Hematopoietic multipotent progenitor cell treated with erythropoietin and hydrocortisone succinate and interleukin-3 and kit ligand, for 6 days (in vitro differentiated cells): ENCODE data around the gene ACACA.
"Not testable (repeated sequence)": the region's sequence is repeated elsewhere in the genome, so short reads cannot be mapped to it uniquely, and the experiment has no call there.

Experiments
- DNase-seq: peaks from one replicate; pipeline ENCODE4 v3.0.0-alpha.2; 2015

The ACACA gene

DNA sequence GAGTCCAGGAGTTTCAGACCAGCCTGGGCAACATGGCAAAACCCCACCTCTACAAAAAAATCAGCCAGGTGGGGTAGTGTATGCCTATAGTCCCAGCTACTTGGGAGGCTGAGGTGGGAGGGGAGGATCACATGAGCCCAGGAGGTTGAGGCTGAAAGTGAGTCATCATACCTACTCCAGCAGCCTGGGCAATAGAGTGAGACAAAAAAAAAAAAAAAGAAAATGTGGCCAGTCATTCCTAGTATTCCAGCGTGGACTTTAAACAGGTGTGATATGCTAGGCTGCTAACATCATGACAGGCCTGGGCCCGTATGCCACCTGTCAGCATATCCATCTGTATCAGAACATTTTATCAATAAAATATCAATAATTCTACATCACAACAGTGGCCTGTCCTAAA, 314.6 kb downstream of the ACACA start:
- DNase-seq = no peak

DNA sequence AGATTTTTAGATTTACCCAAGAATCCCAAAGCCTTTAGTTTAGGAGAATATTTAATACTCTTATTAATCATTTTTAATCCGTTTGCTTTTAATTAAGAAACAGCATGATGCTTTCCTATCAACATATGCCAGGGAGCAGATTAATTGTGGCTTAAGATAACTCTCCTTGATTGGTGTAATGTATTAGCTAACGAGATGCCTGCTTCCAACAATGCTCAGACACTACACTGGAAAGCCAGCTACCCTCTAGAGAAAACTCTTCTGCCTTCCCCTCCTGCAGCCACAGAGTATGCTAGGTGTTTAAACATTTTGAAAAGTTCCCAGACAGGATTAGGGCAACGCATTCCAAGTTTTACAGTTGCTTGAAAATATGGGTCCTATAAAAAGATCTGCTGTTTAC, 315.7 kb downstream of the ACACA start:
- peak; percentile 12 for DNase-seq

DNA sequence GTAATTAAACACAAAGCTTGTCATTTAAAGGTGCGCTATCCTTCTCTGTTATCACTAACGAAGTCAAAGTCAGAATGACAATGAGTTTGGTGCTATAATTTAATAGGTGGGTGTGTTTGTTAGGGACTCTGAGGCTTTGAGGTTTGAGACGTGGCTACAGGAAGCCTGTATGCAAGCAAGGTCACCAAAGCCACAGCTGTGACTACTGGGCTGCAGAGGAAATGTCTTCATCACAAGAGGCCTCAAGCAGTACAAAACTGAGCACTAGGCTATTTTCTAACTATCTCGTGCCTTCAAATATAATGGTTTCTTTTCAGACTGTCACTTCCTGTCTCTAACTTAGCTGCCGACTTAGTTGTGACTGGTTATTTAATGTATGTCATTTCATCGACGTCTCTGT, 316.7 kb downstream of the ACACA start:
- DNase-seq = peak; percentile 80

DNA sequence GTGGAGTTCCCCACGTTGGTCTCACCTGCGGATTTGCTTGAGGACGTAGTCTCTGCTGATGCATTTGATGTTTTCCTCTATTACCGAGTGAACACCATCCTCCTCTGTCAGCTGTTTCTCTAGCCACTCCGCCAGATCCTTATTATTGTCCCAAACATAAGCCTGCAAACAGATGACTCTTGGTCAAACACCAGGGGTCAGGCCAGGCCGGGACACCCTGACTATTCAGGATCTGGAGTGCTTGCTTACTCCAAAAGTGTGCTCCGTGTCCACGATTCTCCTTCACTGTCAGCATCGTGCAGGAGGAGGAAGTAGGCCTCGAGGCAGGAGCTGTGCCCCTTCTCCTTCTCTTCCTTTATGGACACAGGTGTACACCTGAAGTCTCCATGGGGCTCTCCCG, 317.7 kb downstream of the ACACA start:
- DNase-seq = no peak

GRCh38 chr17:37088459-37088858, 318.2 kb downstream of the ACACA start:
- no peak for DNase-seq

DNA sequence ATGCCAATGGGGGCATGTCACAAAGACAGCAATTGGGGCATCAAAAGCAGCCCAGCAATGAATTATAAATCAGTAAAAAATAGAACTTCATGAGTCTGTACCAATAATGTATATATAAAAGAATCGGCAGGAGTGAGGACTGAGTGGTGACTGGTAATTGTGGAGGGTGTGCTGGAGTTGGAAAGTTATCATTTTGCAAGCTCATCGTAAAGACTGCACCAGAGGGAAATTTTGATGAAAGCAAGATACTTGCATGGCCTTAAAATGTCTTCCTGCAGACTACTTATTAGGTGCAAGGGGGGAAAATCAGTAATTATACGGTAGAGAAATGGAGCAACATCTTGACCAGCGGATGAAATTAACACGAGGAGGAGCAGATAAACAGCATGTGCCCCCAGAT, 319.0 kb downstream of the ACACA start:
- DNase-seq = no peak

DNA sequence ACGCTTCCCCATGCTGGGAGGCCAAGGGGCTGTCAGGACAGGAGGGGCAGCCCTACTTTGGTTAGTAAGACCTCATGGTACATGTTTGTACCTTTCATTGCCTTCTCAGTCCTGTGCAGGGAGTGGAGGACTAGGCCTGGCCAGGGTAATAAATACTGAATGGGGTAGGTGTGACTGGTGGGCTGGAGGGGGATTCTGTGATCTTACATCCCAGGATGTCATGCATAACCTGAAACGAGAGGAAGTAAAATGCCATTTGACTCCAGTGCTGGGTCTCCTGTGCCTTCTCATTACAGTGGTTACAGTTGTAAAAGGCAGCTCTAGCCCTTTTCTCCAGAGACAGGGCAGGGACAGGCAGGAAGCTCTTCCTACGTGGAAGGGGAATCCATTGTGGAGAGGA, 319.7 kb downstream of the ACACA start:
- DNase-seq = no peak

- DNase-seq = no peak
These were observed 320.3 kb downstream of the ACACA start for GRCh38 chr17:37086334-37086733.

GRCh38 chr17:37084372-37084771, 322.3 kb downstream of the ACACA start:
- DNase-seq = peak; percentile 39

DNA sequence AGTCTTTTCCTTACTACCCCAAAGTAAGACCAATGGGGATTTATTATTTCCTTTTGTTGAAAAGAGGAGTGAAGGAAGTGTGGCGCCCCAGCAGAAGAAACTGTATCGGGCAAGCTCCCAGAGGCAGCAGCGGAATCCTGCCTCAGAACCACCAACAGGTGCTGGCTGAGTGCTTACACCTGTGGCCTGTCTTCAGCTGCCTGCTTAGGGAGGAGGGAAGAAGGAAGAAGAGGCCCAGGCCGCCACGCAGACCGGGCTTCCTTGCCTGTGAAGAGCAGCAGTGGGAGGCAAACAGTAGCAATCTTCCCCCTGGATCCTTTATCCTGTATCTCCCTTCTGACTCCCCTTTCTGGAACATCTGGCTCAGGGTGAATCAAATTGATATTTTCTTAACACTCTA, 323.2 kb downstream of the ACACA start:
- DNase-seq = no peak

GRCh38 chr17:37082985-37083384, 323.7 kb downstream of the ACACA start:
- DNase-seq = no peak

- peak; percentile 62 for DNase-seq
These were observed 324.2 kb downstream of the ACACA start for GRCh38 chr17:37082311-37082860.

GRCh38 chr17:37081287-37081686, 325.3 kb downstream of the ACACA start:
- peak; percentile 93 for DNase-seq

DNA sequence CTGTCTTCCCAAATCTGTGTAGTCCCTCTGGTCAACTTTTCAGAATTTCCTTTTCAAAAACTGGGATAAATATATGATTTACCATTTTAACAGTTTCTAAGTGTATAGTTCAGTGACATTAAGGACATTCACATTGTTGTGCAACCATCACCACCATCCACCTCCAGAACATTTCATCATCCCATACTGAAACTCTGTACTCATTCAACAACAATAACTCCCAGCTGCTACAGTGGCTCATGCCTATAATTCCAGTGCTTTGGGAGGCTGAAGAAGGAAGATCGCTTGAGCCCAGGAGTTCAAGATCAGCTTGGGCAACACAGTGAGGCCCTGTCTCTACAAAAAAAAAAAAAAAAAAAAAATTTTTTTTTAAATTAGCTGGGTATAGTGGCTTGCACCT, 326.9 kb downstream of the ACACA start:
- peak; percentile 30 for DNase-seq

GRCh38 chr17:37079065-37079708, 327.4 kb downstream of the ACACA start:
- DNase-seq = no peak

- DNase-seq = not testable (repeated sequence)
These were observed 333.2 kb downstream of the ACACA start for GRCh38 chr17:37073464-37073863.

- no peak for DNase-seq
These were observed 337.5 kb downstream of the ACACA start for GRCh38 chr17:37069087-37069486.

- DNase-seq = no peak
These were observed 338.4 kb downstream of the ACACA start for GRCh38 chr17:37068266-37068665.

GRCh38 chr17:37067555-37068111, 339.0 kb downstream of the ACACA start:
- DNase-seq = no peak

DNA sequence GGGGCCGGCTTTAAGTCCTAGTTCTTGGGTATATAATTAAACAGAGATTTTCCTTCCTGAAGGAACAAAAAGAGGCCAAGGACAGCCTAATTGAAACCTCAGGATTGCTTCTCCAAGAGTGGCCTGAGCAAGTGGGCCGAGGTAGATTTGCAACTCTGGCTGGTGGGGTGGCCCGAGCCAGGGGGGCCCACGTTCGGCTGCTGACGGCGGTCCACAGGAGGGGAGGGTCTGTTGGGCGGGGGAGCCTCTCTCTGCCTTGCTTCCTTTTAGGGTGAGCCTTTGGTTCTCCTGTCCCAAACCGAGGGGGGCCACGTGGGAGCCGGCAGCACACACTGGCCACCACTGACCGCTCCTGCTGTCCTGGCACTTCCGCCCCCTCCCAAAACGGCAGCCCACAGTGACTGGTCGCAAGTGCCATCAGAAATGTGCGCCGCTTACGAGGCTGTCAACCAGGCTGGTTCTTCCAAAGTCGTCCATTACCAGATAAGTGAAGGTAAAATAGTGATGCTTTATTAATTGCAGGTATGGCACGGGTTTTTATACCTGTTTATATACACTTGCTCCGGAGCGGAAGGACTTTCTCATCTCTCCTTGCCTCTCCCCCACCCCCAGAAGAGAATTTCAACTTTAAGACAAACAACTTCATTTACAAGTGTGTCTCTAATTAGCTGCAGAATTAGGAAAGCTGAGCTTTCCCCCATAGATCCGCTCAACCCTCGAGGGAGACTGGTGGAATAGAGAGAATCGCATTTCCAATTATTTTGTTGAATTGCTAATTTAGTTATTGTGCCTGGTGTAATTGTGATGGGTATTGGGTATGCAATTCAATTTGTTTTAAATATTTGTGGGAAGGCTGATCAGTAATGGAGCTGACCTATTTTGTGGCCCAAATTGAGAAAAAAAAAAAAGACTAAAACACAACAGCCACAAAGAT, 340.0 kb downstream of the ACACA start:
- no peak for DNase-seq

DNA sequence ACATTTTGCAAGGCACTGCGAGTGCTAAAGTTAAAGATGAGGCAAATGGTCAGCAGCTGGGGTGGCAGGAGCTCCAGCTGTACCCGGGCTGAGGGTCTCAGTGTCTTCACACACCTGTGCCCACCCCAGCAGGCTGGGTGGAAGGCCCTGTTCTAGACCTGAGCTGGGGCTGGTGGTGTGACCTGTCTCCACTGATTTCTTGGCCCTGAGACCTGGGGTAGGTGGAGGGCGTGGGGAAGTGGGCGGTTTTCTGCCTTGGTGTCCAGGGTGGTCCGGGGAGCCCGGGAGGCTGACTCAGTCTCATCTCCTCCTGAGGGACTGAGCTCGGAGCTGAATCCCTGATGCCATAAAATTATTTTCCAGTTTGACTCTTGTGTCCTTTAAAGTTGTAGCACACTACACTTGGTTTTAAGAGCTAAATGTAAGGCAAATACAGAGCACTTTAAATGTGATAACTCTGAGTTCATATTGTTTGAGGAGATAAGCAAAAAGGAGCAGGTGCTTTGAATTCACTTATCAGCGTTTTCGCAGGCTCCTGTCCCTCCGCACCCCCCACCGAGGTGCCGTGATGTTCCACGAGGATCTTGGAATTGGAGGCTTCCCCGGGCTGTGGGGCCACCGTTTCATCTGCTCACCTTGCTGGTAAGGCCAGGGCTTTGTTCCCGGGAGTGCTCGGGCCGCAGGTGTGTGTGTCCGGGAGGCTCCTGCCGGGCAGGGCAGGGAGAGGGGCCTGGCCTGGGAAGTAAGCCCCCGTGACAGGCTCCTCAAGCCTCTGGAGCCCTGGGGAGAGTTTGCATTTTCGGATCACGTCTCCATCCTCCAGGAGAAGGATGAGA, 340.9 kb downstream of the ACACA start:
- no peak for DNase-seq

DNA sequence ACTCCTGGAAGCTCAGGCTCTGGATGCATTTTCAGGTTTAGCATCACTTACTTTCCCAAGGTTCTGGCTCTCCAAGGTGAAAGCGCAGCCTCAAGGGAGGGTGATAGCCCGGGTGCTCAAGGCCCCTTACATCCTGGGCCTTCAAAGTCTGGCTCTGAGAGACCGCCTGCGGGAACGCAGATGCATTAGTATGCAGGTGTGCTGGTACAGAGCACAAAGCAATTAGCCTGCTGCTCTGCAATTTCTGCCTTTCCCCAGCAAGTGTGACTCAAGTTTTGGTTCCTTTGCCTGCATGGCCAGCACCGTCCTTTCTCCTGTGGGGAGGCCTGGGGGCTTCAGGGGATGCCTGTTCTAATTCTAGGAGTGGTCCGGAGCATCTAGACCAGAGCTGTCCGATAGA, 341.7 kb downstream of the ACACA start:
- no peak for DNase-seq

GRCh38 chr17:37064206-37064605, 342.4 kb downstream of the ACACA start:
- no peak for DNase-seq
